AG10803 (cell line): ENCODE measurements around the gene CHMP6.
"Not testable (repeated sequence)": the region's sequence is repeated elsewhere in the genome, so short reads cannot be mapped to it uniquely, and the experiment has no call there.

ENCODE experiments used
- DNase-seq: peaks from one replicate; pipeline ENCODE4 v3.0.0; 2010; ENCODE audit warnings: low read depth
- H3K4me3 ChIP-seq: 2 replicates; pipeline ENCODE4 v1.5.1; 2011; ENCODE audit warnings: mild to moderate bottlenecking, low read length, control low read depth
- TF ChIP-seq, protein P1 (sequence below): conservative IDR thresholded peaks from 2 replicates; pipeline ENCODE4 v1.5.1; 2011; ENCODE audit warnings: mild to moderate bottlenecking, low read length, control low read depth, inconsistent platforms

The CHMP6 gene

DNA sequence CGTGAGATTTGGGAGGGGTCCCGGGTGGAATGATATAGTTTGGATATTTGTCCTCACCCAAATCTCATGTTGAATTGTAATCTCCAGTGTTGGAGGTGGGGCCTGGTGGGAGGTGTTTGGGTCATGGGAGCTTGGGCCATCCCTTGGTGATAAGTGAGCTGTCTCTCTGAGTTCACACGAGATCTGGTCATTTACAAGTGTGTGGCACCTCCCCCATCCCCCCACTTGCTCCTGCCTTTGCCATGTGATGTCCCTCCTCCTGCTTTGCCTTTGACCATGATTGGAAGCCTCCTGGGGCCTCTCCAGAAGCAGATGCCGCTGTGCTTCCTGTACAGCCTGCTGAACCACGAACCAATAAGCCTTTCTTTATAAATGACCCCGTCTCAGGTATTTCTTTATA is 22.0 kb downstream of the CHMP6 start:
- DNase-seq: no peak
- H3K4me3 ChIP-seq: no peak overlapping the region
- TF ChIP-seq, protein P1, sequence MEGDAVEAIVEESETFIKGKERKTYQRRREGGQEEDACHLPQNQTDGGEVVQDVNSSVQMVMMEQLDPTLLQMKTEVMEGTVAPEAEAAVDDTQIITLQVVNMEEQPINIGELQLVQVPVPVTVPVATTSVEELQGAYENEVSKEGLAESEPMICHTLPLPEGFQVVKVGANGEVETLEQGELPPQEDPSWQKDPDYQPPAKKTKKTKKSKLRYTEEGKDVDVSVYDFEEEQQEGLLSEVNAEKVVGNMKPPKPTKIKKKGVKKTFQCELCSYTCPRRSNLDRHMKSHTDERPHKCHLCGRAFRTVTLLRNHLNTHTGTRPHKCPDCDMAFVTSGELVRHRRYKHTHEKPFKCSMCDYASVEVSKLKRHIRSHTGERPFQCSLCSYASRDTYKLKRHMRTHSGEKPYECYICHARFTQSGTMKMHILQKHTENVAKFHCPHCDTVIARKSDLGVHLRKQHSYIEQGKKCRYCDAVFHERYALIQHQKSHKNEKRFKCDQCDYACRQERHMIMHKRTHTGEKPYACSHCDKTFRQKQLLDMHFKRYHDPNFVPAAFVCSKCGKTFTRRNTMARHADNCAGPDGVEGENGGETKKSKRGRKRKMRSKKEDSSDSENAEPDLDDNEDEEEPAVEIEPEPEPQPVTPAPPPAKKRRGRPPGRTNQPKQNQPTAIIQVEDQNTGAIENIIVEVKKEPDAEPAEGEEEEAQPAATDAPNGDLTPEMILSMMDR: no peak

DNA sequence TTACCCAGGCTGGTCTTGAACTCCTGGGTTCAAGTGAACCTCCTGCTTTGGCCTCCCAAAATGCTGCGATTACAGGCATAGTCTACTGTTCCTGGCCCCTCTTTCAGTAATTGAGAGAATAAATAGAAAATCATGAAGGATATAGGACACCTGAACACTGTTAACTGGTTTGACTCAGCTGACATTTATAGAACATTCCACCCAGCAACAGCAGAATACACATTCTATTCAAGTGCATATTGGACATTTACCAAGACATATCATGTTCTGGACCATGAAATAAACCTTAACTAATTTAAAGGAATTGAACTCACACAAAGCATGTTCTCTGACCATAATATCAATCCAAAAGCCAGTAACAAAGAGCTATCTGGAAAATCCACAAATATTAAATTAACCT is 23.5 kb downstream of the CHMP6 start:
- DNase-seq: no peak
- TF ChIP-seq, protein P1: no peak
- H3K4me3 ChIP-seq: no peak overlapping the region

DNA sequence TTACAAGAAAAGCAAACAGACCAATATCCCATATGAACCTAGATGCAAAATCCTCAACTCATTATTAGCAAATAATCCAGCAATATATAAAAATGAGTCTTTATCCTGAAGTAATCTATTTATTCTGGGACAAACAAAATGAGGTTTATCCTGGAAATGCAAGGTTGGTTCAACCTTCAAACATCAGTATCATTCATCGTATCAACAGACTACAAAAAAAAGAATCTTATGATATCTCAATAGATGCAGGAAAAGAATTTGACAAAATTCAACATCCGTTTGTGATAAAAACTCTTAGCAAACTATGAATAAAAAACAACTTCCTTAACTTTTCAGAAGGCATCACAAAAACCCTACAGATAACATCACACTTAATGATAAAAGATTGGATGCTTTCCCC is 24.9 kb downstream of the CHMP6 start:
- TF ChIP-seq, protein P1: no peak
- DNase-seq: no peak
- H3K4me3 ChIP-seq: no peak overlapping the region

DNA sequence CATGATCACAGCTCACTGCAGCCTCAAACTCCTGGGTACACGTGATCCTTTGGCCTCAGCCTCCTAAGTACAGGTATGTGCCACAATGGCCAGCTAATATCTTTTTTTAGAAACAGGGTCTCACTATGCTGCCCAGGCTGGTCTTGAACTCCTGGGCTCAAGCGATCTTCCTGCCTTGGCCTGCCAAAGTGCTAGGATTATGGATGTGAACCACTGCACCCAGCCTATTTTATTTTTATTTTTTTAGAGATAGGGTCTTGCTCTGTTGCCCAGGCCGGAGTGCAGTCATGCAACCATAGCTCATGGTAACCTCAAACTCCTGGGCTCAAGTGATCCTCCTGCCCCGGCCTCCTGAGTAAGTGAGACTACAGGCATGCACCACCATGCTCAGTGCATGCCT is 25.7 kb downstream of the CHMP6 start:
- not testable (repeated sequence) for H3K4me3 ChIP-seq, DNase-seq

DNA sequence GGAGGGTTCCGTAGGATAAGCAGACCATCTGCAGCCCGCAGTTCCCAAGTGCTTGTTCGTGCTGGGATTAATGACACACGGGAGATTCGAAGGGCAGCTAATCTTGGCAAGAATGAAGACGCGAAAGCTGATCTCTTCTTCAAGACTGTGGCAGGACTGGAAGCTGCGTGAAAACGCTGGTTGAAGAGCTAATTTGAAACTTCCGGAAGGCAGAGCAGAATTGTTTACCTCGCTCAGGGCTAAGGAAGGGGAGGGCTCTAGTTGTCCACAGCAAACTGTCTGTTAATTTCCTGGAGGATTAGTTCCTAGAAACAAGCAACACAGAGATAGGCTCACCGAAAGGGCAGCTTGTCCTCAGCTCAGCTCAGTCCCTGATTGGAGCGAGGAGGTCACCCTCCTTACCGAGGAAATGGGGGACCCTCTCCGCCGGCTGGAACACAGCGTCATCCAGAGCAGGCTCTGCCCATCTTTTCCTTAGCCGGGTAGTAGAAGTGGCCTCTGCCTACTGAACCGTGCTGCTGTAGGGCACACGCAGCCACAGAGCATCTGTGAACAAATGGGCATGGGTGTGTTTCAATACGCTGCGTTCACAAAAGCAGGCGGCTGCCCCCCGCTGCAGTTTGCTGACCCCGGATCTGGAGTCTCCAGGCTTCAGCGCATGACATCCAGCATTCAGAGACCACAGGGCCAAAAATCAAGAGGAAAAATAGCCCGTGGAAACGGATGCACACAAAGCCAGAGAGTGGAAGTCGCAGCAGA is 26.6 kb downstream of the CHMP6 start:
- DNase-seq: peak; percentile 52
- H3K4me3 ChIP-seq: peak overlapping the region; percentile 39
- TF ChIP-seq, protein P1: no peak

DNA sequence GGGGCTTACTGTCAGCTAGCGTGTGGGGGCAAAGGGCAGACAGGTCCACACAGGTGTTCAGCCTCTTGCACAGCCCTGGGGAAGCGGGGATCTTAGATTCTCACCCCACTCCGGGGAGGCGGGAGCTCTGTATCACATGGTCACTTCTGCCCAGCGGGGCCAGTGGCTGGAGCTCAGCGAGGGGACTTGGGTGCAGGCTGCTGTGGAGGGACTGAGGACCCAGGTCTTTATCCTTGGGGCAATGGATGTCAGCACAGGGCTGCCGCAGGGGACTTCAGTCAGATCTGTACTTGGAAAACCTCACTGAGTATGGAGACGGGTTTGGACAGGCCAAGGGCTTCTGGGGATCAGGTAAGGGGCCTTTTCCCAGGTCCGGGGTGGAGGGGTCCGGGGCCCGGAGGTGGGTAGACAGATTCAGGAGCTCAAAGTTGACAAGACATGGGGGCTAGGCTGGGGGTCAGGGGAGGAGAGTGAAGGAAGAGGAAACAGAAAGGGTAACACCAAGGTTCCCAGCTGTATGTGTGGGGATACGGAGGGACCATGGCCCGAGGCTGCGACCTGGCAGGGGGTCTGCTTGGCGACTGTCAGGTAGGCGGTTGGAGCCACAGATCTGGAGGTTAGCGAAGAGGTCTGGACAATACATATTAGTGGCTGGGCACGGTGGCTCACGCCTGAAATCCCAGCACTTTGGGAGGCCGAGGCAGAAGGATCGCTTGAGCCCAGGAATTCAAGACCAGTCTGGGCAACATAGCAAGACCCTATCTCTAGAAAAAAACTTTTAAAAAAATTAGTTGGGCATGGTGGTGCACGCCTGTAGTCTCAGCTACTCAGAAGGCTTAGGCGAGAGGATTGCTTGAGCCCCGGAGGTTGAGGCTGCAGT is 28.2 kb downstream of the CHMP6 start:
- TF ChIP-seq, protein P1: no peak
- no peak overlapping the region for H3K4me3 ChIP-seq
- no peak for DNase-seq

DNA sequence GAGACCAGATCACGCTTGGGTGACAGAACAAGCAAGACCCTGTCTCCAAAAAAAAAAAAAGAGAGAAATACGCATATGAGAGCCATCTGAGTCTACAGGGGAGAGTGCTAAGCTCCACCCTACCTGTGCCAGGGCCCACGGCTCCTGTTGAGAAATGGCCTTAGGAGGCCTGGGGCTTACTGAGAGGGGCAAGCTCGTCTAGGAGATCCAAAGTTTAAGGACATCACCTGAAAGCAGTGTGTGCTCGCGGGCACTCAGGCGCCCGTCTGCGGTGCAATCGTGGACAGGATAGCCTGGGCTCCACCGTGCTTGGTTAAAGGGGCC is 28.8 kb downstream of the CHMP6 start:
- TF ChIP-seq, protein P1: no peak
- no peak overlapping the region for H3K4me3 ChIP-seq
- no peak for DNase-seq
